ENCODE data around the gene SLC45A1. TPM values are rescaled to one million over a fixed set of nuclear protein-coding genes. Genes with fewer than 3 reads are reported as not detected.

SLC45A1 gene
- total RNA-seq, 1 experiment from 2014 or later, result 13.8 TPM

- no peaks in the 10 kb centered on the region for H4K20me1 ChIP-seq (ENCODE audit: insufficient read depth)
- no peaks in the 10 kb centered on the region; the same call in 1 of the 2 replicates for H3K79me2 ChIP-seq (ENCODE audit: insufficient read depth, low read length)
- H3K9me2 ChIP-seq (ENCODE audit: insufficient read depth), result no peaks in the 10 kb centered on the region
- ChIA-PET CTCF (no interaction called here), POLR2A (no interaction called here), RAD21 (ENCODE audit: low non-redundant PET in 1 of 2, low total read pairs in 2 of 2, uncharacterized antibody in 2 of 2, unreplicated experiment in 2 of 2) (no interaction called here)
- H3K9me3 ChIP-seq (ENCODE audit: control insufficient read depth in 1 of 2, insufficient read depth in 1 of 2, low read depth in 1 of 2, low read length in 2 of 2), result no peaks in the 10 kb centered on the region
- no peak overlapping the region for H2AFZ ChIP-seq (ENCODE audit: low read depth, low read length, poor library complexity, severe bottlenecking)
- TF ChIP-seq ELF1 (IDR thresholded peaks at IDR 0.05; ENCODE audit: borderline replicate concordance, low read depth) (no peak), EZH2 (IDR thresholded peaks at IDR 0.05) (no peak), ZFX (IDR thresholded peaks at IDR 0.05) (no peak), CEBPB (IDR thresholded peaks at IDR 0.05; ENCODE audit: low read depth) (no peak), SIN3A (IDR thresholded peaks at IDR 0.05; ENCODE audit: low read depth) (no peak), SP1 (IDR thresholded peaks at IDR 0.05; ENCODE audit: low read depth) (no peak), POLR2AphosphoS5 (IDR thresholded peaks at IDR 0.05; ENCODE audit: low read depth, low read length) (no peak), TCF7L2 (IDR thresholded peaks at IDR 0.05; ENCODE audit: borderline replicate concordance, extremely low read depth, insufficient read depth, insufficient read length) (no peak), MAX (IDR thresholded peaks at IDR 0.05) (no peak), SRF (IDR thresholded peaks at IDR 0.05; ENCODE audit: low read depth) (no peak), CTCF (IDR thresholded peaks at IDR 0.05 in 2 of 3, conservative IDR thresholded peaks at IDR 0.05 in 1 of 3; ENCODE audit: borderline replicate concordance in 1 of 3, insufficient read depth in 1 of 3, low read depth in 2 of 3, low read length in 2 of 3) (no peak), JUND (IDR thresholded peaks at IDR 0.05) (no peak), RAD21 (IDR thresholded peaks at IDR 0.05; ENCODE audit: low read depth) (no peak)
- H3K4me3 ChIP-seq (replicated peaks in 1 of 2; ENCODE audit: low read depth in 1 of 2, low read length in 2 of 2), result no peak overlapping the region
- peaks cover 4 to 11% of the 10 kb centered on the region in 2 experiments; a peak in 3 of 4 replicates for H3K36me3 ChIP-seq (ENCODE audit: control insufficient read depth in 1 of 2, insufficient read depth in 2 of 2, low read length in 2 of 2)
- no TSS peak for BruUV-seq (replicated peaks)
- H3K4me1 ChIP-seq (ENCODE audit: control insufficient read depth in 1 of 2, insufficient read depth in 2 of 2, low read length in 2 of 2), result no peaks in the 10 kb centered on the region
- no peak overlapping the region for H3K27ac ChIP-seq (ENCODE audit: low read depth, low read length)
- H3K4me2 ChIP-seq (ENCODE audit: low read length), result no peak overlapping the region
- intact Hi-C loops (cut with micrococcal nuclease), result no loop called here
- no peaks in the 10 kb centered on the region for H3K27me3 ChIP-seq (ENCODE audit: insufficient read depth, low read length)
- no peak overlapping the region for H3K9ac ChIP-seq (ENCODE audit: low read length)
- ATAC-seq (no peak), DNase-seq (ENCODE audit: low read depth, low spot score) (no peak)
These were observed 44.8 kb downstream of the SLC45A1 start for GRCh38 chr1:8362701-8363101.

Data from HCT116 (cell line).